Mucosa of descending colon (tissue), 3 donors: ENCODE results near the gene DGCR2. TPM values are rescaled to one million over a fixed set of nuclear protein-coding genes. Genes with fewer than 3 reads are reported as not detected.

Experiments used
- ATAC-seq: fragments of 200-7000 bp; cut with Tn5 transposase; one replicate; pipeline ENCODE4 v1.9.1; 2020; ENCODE audit warnings: mild to moderate bottlenecking, moderate library complexity
- DNase-seq, 3 donors: peaks; one replicate each; pipeline ENCODE4 v3.0.0-alpha.2; 2020
- H3K36me3 ChIP-seq: fragments of 200-600 bp; one replicate; pipeline ENCODE4 v1.8.0; 2021; ENCODE audit warnings: low read depth, mild to moderate bottlenecking
- H3K4me1 ChIP-seq: fragments of 200-600 bp; one replicate; pipeline ENCODE4 v1.8.0; 2021; ENCODE audit warnings: low read depth, mild to moderate bottlenecking
- H3K4me3 ChIP-seq: fragments of 200-600 bp; one replicate; pipeline ENCODE4 v1.8.0; 2021; ENCODE audit warnings: mild to moderate bottlenecking
- H3K9me3 ChIP-seq: fragments of 200-600 bp; one replicate; pipeline ENCODE4 v1.8.0; 2021; ENCODE audit warnings: mild to moderate bottlenecking
- intact Hi-C, 2 donors: fragments of 100-400 bp; cut with DNase I in 1 of 2; cut with micrococcal nuclease in 1 of 2; formaldehyde crosslinking; loops; one replicate each; pipeline versions ENCODE4 v1.11.0 to v1.11.1; 2022; cut with DNase I, micrococcal nuclease
- total RNA-seq, 3 donors: library from RNA; stranded (reverse); fragmentation: NEBNext Ultra II Directional in 2 of 3; extraction: Animal tissue kit (Norgen Biotek cat#: 25700) in 2 of 3; gene quantifications; one replicate each; pipeline versions ENCODE4 v1.2.1 to v1.2.4, GENCODE V29; 2021 to 2023
- TF ChIP-seq, protein P1 (sequence below): fragments of 200-600 bp; IDR thresholded peaks from one replicate; pipeline ENCODE4 v1.8.0; 2022; ENCODE audit warnings: antibody characterized with exemption, mild to moderate bottlenecking
- donor health status: DM: no; HTN: no; CAD: no; lungs with moderate emphysema.
- donor health status: DM: no; HTN: no; CAD: no.
- donor health status: DM: no; HTN: yes; CAD: no.

Gene DGCR2
- total RNA-seq, 3 donors from 2014 or later = 68.4 to 100 (median 79.8) TPM

DNA sequence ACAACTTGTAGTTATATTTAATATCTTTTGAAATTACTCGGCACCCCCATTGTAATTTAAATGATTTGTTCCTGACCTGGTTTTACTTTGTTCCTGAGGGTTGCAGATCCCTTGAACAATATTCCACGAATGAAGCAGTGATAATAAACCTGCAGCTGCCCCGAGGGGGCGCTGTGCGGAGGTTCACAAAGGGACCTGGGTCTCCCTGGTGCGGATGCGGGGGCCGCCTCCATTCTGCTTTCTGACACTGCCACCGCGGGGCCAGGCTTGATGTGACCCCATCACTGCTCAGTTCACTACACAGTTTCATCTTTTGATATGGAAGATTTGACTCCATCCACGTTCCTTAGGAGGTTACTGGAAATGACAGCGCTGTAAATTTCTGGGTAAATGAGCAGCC, 123.2 kb downstream of the DGCR2 start:
- intact Hi-C loops = no loop called here
- DNase-seq (no peak), ATAC-seq (no peak)
- Histone ChIP-seq H3K36me3 (no peaks in the 10 kb centered on the region), H3K4me3 (no peak overlapping the region), H3K4me1 (no peaks in the 10 kb centered on the region), H3K9me3 (no peaks in the 10 kb centered on the region)
- TF ChIP-seq, protein P1, sequence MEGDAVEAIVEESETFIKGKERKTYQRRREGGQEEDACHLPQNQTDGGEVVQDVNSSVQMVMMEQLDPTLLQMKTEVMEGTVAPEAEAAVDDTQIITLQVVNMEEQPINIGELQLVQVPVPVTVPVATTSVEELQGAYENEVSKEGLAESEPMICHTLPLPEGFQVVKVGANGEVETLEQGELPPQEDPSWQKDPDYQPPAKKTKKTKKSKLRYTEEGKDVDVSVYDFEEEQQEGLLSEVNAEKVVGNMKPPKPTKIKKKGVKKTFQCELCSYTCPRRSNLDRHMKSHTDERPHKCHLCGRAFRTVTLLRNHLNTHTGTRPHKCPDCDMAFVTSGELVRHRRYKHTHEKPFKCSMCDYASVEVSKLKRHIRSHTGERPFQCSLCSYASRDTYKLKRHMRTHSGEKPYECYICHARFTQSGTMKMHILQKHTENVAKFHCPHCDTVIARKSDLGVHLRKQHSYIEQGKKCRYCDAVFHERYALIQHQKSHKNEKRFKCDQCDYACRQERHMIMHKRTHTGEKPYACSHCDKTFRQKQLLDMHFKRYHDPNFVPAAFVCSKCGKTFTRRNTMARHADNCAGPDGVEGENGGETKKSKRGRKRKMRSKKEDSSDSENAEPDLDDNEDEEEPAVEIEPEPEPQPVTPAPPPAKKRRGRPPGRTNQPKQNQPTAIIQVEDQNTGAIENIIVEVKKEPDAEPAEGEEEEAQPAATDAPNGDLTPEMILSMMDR = no peak

DNA sequence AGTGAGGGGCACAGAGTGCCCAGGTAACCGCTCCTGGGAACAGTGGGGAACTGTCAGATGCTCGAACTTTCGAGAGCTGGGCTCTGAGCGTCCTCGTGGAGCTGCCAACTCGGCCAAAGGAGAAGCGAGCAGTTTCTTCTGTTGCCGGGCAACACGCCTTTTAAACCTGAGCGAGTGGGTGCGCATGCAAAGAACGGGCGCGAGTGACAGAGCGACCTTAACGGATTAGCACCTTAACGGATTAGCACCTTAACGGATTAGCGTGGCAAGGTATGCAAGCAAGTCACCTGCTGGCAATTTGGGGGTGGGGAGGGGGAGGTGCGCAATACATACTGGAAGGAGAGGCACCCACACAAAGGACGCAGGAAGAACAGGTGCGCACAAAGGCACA, 124.3 kb downstream of the DGCR2 start:
- Histone ChIP-seq H3K9me3 (no peaks in the 10 kb centered on the region), H3K36me3 (no peaks in the 10 kb centered on the region), H3K4me3 (no peak overlapping the region), H3K4me1 (no peaks in the 10 kb centered on the region)
- TF ChIP-seq, protein P1 = no peak
- intact Hi-C loops = no loop called here
- ATAC-seq (no peak), DNase-seq (no peak)

DNA sequence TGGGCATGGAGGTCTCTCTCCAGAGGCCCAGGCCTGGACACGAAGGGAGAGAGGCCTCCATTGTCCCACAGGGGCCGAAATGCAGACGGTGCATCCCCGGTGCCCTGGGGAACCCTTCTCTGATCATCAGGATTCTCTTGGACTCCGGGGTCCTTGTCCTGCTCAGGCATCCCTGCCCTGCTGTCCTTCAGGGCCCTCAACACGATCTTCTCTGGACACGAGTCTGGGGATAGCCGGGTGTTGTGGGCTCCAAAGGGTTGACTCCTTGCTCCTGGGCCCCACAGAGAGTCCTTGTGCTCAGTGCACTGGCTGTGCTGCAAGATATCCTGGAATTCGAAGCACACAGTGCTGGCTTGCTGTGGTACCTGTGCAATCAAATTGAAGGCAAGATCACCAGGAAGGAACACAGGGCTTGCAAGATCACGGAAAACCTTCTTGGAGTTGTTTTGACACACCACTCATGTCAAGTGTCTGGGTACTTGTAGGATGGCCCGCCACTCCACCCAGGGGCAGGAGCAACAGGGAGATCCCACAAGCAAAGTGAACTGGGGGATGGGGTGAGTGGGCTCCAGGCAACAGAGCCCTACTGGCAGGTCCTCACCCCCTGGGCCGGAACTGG, 124.8 kb downstream of the DGCR2 start:
- DNase-seq (no peak), ATAC-seq (no peak)
- no peaks in the 10 kb centered on the region for H3K36me3 ChIP-seq
- no peak overlapping the region for H3K4me3 ChIP-seq
- TF ChIP-seq, protein P1 = no peak
- no peaks in the 10 kb centered on the region for H3K9me3 ChIP-seq
- intact Hi-C loops = no loop called here
- H3K4me1 ChIP-seq = no peaks in the 10 kb centered on the region

DNA sequence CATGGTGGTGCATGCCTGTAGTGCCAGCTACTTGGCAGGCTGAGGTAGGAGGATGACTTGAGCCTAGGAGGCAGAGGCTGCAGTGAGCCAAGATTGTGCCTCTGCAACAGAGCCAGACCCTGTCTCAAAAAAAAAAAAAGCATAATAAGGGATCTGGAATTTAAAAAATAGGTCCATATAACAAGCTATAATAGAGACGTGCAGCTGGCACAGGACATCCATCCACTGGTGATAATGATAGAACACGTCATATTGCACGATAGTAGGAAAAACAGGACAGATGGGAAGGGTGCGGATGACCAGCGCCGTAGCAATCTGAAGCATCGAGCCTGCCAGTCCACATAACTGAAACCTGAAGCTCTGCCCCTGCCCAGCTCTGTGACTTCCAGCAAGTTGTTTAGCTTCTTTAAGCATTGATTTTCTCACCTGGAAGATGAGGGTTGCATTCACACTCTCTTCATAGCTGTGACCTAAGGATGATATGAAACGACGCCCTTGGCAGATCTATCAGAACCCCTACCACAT, 125.8 kb downstream of the DGCR2 start:
- no peak for DNase-seq
- no peaks in the 10 kb centered on the region for H3K36me3 ChIP-seq
- H3K9me3 ChIP-seq = no peaks in the 10 kb centered on the region
- ATAC-seq = no peak
- H3K4me1 ChIP-seq = no peaks in the 10 kb centered on the region
- intact Hi-C loops = no loop called here
- no peak overlapping the region for H3K4me3 ChIP-seq
- TF ChIP-seq, protein P1 = no peak

DNA sequence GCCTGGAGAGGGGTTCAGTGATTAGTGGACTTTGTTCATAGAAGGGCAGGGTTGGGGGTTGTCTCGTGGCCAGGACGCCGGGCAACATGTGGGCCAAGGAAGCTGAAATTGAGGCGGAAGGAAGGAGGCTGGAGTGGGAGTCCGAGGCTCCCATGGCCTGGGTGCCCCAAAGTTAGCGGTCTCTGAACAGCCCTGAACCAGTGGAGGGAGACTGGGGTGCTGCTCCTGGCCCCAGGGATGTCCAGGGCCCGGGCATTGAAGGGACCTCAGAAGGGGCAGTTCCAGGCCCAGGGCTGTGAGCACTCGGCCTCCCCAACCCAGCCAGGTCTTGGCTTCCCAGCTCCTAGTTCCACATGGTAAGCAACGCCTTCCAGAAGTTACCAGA, 126.9 kb downstream of the DGCR2 start:
- Histone ChIP-seq H3K9me3 (no peaks in the 10 kb centered on the region), H3K36me3 (no peaks in the 10 kb centered on the region), H3K4me1 (no peaks in the 10 kb centered on the region), H3K4me3 (no peak overlapping the region)
- intact Hi-C loops = no loop called here
- TF ChIP-seq, protein P1 = no peak
- DNase-seq (no peak), ATAC-seq (no peak)
